GM19438 (cell line): Measurements from ENCODE around the gene FUT3.
A peak's percentile ranks its signal among the peaks of the same experiment; 100 is the strongest.
"Not testable (repeated sequence)": the region's sequence is repeated elsewhere in the genome, so short reads cannot be mapped to it uniquely, and the experiment has no call there.

Source experiments
- ATAC-seq: cut with Tn5 transposase; IDR thresholded peaks from one replicate; pipeline ENCODE4 v1.9.1; 2021; ENCODE audit warnings: low read depth; ENCODE audit not compliant: unreplicated experiment

FUT3 gene

GRCh38 chr19:5850189-5850588 is 1.1 kb downstream of the FUT3 start:
- no peak for ATAC-seq

GRCh38 chr19:5848621-5849020 is 2.6 kb downstream of the FUT3 start:
- not testable (repeated sequence) for ATAC-seq

- not testable (repeated sequence) for ATAC-seq
These were observed 3.4 kb downstream of the FUT3 start for GRCh38 chr19:5847846-5848245.

GRCh38 chr19:5844456-5845433 is 6.5 kb downstream of the FUT3 start:
- ATAC-seq, result no peak

DNA sequence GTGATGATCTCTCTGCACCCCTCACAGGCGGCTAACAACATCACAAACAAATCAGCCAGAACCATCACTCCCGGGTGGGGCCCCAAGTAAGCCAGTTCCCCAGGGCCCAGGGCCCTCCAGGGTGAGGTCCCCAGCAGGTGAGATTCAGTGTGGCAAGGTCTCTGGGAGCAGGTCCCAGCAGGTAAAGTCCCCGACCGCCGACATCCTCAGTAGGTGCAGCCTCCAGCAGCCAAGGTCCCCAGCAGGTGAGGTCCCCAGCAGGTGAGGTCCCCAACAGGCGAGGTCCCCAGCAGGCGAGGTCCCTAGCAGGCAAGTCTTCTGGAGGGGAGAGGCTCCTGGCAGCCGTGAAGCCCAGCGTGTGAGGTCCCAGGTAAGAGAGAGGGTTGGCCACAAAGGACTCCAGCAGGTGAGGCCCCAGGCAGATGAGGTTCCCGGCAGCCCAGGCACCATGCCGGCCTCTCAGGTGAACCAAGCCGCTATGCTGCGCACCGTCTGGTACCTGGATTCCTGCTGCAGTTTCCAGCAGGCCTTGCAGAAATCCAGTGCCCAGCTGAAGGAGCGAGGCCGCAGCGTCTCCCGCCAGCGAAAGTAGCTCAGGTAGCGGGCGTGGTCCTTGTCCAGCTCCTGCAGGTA is 7.8 kb downstream of the FUT3 start:
- ATAC-seq, result no peak

DNA sequence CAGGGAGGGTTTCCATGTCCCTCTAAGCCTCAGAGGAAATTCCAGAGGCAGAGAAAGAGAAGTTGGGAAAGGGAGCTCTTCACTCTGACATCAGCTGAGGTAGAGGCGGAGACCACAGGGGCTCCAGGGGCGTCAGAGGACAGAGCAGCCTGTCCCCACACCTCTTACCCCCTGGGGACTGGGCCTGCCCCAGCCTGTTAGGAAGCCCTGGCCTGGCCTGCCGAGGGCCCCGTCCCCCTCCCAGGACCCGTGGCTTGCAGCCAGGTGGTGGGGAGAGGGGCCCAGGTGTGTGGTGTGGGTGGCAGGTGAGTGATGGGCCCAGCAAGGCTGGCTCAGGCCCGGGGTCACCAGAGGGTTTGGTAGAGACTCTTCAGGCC is 9.5 kb downstream of the FUT3 start:
- ATAC-seq, result not testable (repeated sequence)

GRCh38 chr19:5839065-5840017 is 11.9 kb downstream of the FUT3 start, which contains the start of gene FUT6:
FUT6 (minus strand) TSS chr19:5839702; CDS start chr19:5832567, 7,135 bp downstream.
- no peak for ATAC-seq

- no peak for ATAC-seq
These were observed 12.7 kb downstream of the FUT3 start for GRCh38 chr19:5838353-5839064.

- ATAC-seq, result no peak
These were observed 13.4 kb downstream of the FUT3 start for GRCh38 chr19:5837761-5838352.

DNA sequence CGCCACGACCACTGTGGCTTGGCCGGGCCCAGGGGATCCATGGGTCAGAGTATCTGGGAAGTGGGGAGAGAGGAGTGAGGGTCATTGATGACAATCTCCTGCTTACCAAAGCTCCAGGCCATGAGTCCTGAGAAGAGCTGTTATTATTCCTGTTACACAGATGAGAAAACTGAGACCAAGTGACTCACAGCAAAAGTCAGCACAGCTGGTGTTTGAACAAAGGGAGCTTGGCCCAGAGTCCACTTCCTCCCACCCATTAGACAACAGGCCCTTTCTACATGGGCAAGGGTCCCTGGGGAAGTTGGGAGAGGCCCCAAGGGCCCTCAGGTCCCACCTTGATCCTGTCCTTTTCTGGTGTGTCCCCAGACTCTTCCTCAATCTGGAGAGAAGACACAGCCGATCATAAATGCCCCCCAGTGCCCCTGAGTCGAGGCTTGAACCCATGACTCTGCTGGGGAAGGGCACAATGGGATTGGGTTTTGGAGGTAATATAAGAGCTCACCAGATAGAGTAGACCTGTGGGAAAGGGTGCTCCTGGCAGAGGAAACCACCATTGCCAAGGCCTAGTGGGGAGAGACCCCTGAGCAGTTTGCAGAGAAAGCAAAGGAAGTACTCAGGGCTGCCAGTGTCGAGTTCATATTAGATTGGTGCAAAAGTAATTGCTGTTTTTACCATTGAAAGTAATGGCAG is 18.6 kb downstream of the FUT3 start:
- ATAC-seq, result no peak

DNA sequence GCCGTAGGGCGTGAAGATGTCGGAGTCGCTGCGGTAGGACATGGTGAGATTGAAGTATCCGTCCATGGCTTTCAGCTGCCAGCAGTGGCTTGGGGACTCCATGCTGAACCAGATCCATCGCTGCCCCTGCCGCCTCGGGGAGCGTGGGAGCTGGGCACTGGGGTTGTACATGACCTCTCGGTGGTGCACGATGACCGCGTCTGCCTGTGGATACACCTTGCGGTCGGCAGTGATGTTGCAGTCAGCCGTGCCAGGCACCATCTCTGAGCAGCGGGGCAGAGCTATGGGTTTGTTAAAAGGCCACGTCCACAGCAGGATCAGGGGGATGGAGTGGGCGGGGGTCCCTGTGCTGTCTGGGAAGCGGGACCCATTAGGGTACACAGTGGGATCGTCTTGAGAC is 19.2 kb downstream of the FUT3 start:
- ATAC-seq, result no peak

DNA sequence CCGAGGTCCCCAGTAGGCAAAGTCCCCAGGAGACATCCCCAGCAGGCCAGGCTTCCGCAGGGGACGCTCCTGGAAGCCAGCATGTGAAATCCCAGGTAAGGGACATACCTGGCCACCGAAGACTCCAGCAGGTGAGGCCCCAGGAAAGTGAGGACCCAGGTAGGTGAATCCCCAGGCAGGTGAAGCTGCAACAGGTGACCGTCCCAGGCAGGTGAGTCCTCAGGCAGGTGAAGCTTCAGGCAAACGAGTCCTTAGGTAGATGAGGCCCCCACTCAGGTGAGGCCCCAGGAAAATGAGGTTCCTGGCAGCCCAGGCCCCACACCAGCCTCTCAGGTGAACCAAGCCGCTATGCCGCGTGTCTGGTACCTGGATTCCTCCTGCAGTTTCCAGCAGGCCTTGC is 20.1 kb downstream of the FUT3 start:
- no peak for ATAC-seq

GRCh38 chr19:5829567-5830310 is 21.5 kb downstream of the FUT3 start:
- no peak for ATAC-seq

- no peak for ATAC-seq
These were observed 22.3 kb downstream of the FUT3 start for GRCh38 chr19:5828661-5829566.

DNA sequence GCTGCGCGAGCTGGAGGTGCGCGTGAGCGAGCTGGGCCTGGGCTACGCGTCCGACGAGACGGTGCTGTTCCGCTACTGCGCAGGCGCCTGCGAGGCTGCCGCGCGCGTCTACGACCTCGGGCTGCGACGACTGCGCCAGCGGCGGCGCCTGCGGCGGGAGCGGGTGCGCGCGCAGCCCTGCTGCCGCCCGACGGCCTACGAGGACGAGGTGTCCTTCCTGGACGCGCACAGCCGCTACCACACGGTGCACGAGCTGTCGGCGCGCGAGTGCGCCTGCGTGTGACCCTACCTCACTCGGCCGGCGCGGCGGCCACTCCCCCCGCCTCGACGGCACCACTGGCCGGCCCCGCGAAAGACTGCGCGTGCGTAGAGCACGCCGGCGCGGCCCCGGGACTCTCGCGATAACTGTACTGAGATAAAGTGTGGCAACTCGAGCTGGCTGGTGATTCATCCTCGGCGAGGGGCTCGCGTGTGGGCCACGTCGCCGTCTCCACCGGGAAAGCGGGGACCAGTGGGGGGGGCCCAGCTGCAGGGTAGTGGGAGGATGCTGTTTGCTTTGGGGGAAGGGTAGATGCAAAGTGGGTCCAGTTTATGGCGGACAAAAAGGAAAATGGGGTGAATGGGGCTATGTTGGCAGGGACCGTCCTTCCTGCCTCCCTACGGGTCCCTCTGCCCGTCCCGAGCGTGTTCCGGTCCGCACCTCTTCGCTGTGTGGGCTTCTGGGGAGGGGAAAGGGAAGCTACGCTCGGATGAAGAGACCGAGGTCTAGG is 23.2 kb downstream of the FUT3 start:
- peak; percentile 63 for ATAC-seq

GRCh38 chr19:5827342-5827890 is 23.8 kb downstream of the FUT3 start:
- no peak for ATAC-seq
